H1 (cell line): ENCODE measurements around the gene JPH3. TPM values are rescaled to one million over a fixed set of nuclear protein-coding genes. Genes with fewer than 3 reads are reported as not detected.

Experiments
- CTCF ChIA-PET: fragments of 300-600 bp; sonication (Branson Sonifier 250); formaldehyde crosslinking; loops from one replicate; lab custom pipeline; 2021; ENCODE audit not compliant: partially characterized antibody; lab: Charles Lee
- POLR2A ChIA-PET: fragments of 300-600 bp; sonication (Branson Sonifier 250); formaldehyde crosslinking; loops from one replicate; lab custom pipeline; 2021; ENCODE audit warnings: inconsistent platforms; ENCODE audit not compliant: partially characterized antibody; lab: Charles Lee
- DNase-seq, 2 experiments: peaks; one replicate each; pipeline versions ENCODE4 v3.0.0 to v3.0.0-alpha.2; 2010 to 2022; ENCODE audit warnings: low spot score in 2 of 2, low read depth in 1 of 2, mixed read lengths in 1 of 2
- FAIRE-seq: peaks from 2 replicates; lab custom pipeline; 2011; peaks lifted over from hg19 to GRCh38; lab: Jason Lieb, UNC
- H2AFZ ChIP-seq: 2 replicates; pipeline ENCODE4 v1.8.1; 2012; ENCODE audit warnings: low read length, inconsistent platforms
- H2AK5ac ChIP-seq: 2 replicates; pipeline ENCODE4 v1.6.1; 2013; ENCODE audit warnings: low read depth, low read length
- H2BK120ac ChIP-seq: replicated peaks from 2 replicates; pipeline ENCODE3; 2013; ENCODE audit warnings: low read depth, low read length, inconsistent platforms
- H2BK12ac ChIP-seq: 2 replicates; pipeline ENCODE4 v1.6.1; 2013; ENCODE audit warnings: low read depth, low read length
- H2BK15ac ChIP-seq: 2 replicates; pipeline ENCODE4 v1.6.1; 2013; ENCODE audit warnings: low read length
- H2BK20ac ChIP-seq: 2 replicates; pipeline ENCODE4 v1.6.1; 2013; ENCODE audit warnings: low read length
- H2BK5ac ChIP-seq: 2 replicates; pipeline ENCODE4 v1.6.1; 2013; ENCODE audit warnings: low read depth, low read length
- H3K14ac ChIP-seq: 2 replicates; pipeline ENCODE4 v1.6.1; 2013; ENCODE audit warnings: inconsistent platforms; ENCODE audit not compliant: insufficient read length
- H3K18ac ChIP-seq: 2 replicates; pipeline ENCODE4 v1.6.1; 2013; ENCODE audit warnings: low read length; ENCODE audit errors: extremely low read depth
- H3K23ac ChIP-seq: 2 replicates; pipeline ENCODE4 v1.6.1; 2013; ENCODE audit warnings: inconsistent platforms; ENCODE audit not compliant: insufficient read length
- H3K23me2 ChIP-seq: 2 replicates; pipeline ENCODE4 v1.6.1; 2013; ENCODE audit warnings: low read depth, low read length
- H3K27ac ChIP-seq: 2 replicates; pipeline ENCODE4 v1.6.1; 2011; ENCODE audit warnings: low read depth, low read length, inconsistent platforms
- H3K27me3 ChIP-seq, 4 experiments: replicated peaks in 1 of 4; 1 replicate in 1 of 4; 2 replicates in 3 of 4; pipeline versions ENCODE4 v1.6.1 to v1.8.1; 2011 to 2013; ENCODE audit warnings: low read length in 3 of 4, mild to moderate bottlenecking in 3 of 4, inconsistent platforms in 2 of 4, mixed read lengths in 2 of 4, moderate library complexity in 1 of 4; ENCODE audit not compliant: control insufficient read depth in 3 of 4, insufficient read depth in 3 of 4; ENCODE audit errors: extremely low read depth in 1 of 4
- H3K36me3 ChIP-seq, 4 experiments: 2 replicates each; pipeline versions ENCODE4 v1.6.1 to v1.8.1; 2011 to 2013; ENCODE audit warnings: mild to moderate bottlenecking in 4 of 4, low read length in 3 of 4, moderate library complexity in 2 of 4, control low read depth in 1 of 4, inconsistent platforms in 1 of 4; ENCODE audit not compliant: insufficient read depth in 4 of 4, control insufficient read depth in 2 of 4
- H3K4ac ChIP-seq: replicated peaks from 2 replicates; pipeline ENCODE3; 2013; ENCODE audit warnings: low read length, low read depth, mixed read lengths, inconsistent platforms; ENCODE audit not compliant: insufficient read length
- H3K4me1 ChIP-seq, 4 experiments: replicated peaks in 1 of 4; 1 replicate in 1 of 4; 2 replicates in 3 of 4; pipeline versions ENCODE4 v1.6.1 to v1.8.1; 2011 to 2013; ENCODE audit warnings: low read length in 3 of 4, inconsistent platforms in 2 of 4, mixed read lengths in 1 of 4; ENCODE audit not compliant: insufficient read depth in 4 of 4, control insufficient read depth in 3 of 4
- H3K4me2 ChIP-seq, 2 experiments: 2 replicates each; pipeline versions ENCODE4 v1.6.1 to v1.8.1; 2011 to 2013; ENCODE audit warnings: low read depth in 2 of 2, low read length in 2 of 2, control low read depth in 1 of 2, inconsistent platforms in 1 of 2, mild to moderate bottlenecking in 1 of 2; ENCODE audit not compliant: insufficient read depth in 1 of 2
- H3K4me3 ChIP-seq, 4 experiments: fragments of 200-600, 300-600 bp in 1 of 4; sonication (generic), shearing (Covaris generic), sonication (Bioruptor Twin) in 1 of 4; 2 replicates each; pipeline versions ENCODE4 v1.5.1 to v1.8.1; 2011 to 2016; ENCODE audit warnings: low read length in 4 of 4, low read depth in 3 of 4, control low read depth in 2 of 4, inconsistent platforms in 2 of 4, mild to moderate bottlenecking in 2 of 4, mixed read lengths in 1 of 4, moderate library complexity in 1 of 4; ENCODE audit not compliant: insufficient read depth in 2 of 4; ENCODE audit errors: extremely low read depth in 1 of 4
- H3K56ac ChIP-seq: replicated peaks from 2 replicates; pipeline ENCODE3; 2013; ENCODE audit warnings: low read depth, mild to moderate bottlenecking, mixed read lengths, low read length, inconsistent platforms; ENCODE audit not compliant: insufficient read length
- H3K79me1 ChIP-seq: 2 replicates; pipeline ENCODE4 v1.6.1; 2013; ENCODE audit warnings: low read depth, low read length, control low read depth
- H3K79me2 ChIP-seq, 2 experiments: 2 replicates each; pipeline versions ENCODE4 v1.6.1 to v1.8.1; 2012 to 2013; ENCODE audit warnings: low read length in 2 of 2, mild to moderate bottlenecking in 2 of 2, inconsistent platforms in 1 of 2; ENCODE audit not compliant: insufficient read depth in 2 of 2, control insufficient read depth in 1 of 2
- H3K9ac ChIP-seq, 4 experiments: replicated peaks in 1 of 4; 1 replicate in 1 of 4; 2 replicates in 3 of 4; pipeline versions ENCODE4 v1.6.1 to v1.8.1; 2011 to 2013; ENCODE audit warnings: low read depth in 3 of 4, low read length in 3 of 4, control low read depth in 2 of 4, mild to moderate bottlenecking in 2 of 4, moderate library complexity in 2 of 4, inconsistent platforms in 1 of 4; ENCODE audit errors: extremely low read depth in 1 of 4
- H3K9me3 ChIP-seq, 2 experiments: 2 replicates each; pipeline versions ENCODE4 v1.6.1 to v1.8.1; 2012 to 2013; ENCODE audit warnings: mild to moderate bottlenecking in 2 of 2, moderate library complexity in 2 of 2, control low read depth in 1 of 2, inconsistent platforms in 1 of 2, low read depth in 1 of 2, low read length in 1 of 2, mixed read lengths in 1 of 2; ENCODE audit not compliant: insufficient read depth in 2 of 2
- H4K20me1 ChIP-seq, 2 experiments: replicated peaks in 1 of 2; 2 replicates each; pipeline versions ENCODE3 to v1.8.1; 2011 to 2013; ENCODE audit warnings: inconsistent platforms in 2 of 2, low read length in 2 of 2, mild to moderate bottlenecking in 1 of 2; ENCODE audit not compliant: insufficient read depth in 2 of 2, control insufficient read depth in 1 of 2
- H4K5ac ChIP-seq: 2 replicates; pipeline ENCODE4 v1.6.1; 2013; ENCODE audit warnings: low read length, low read depth, mixed read lengths, inconsistent platforms; ENCODE audit not compliant: insufficient read length
- H4K8ac ChIP-seq: 2 replicates; pipeline ENCODE4 v1.8.0; 2013; ENCODE audit warnings: mild to moderate bottlenecking, moderate library complexity, low read length, inconsistent platforms; ENCODE audit not compliant: insufficient read depth; ENCODE audit errors: extremely low read depth
- H4K91ac ChIP-seq: replicated peaks from 2 replicates; pipeline ENCODE3; 2013; ENCODE audit warnings: low read length, mixed read lengths, inconsistent platforms; ENCODE audit not compliant: insufficient read length
- BACH1 ChIP-seq: IDR thresholded peaks from 2 replicates; pipeline ENCODE4 v1.6.1; 2012; ENCODE audit warnings: low read length, improper control_type of control experiment
- CHD2 ChIP-seq: IDR thresholded peaks from 2 replicates; pipeline ENCODE4 v1.6.1; 2012; ENCODE audit warnings: low read length, improper control_type of control experiment
- CTBP2 ChIP-seq: IDR thresholded peaks from 2 replicates; pipeline ENCODE4 v1.7.0; 2011; ENCODE audit warnings: borderline replicate concordance, mild to moderate bottlenecking, moderate library complexity, mixed read lengths, low read length; ENCODE audit not compliant: insufficient read depth, insufficient read length
- EZH2 ChIP-seq: fragments of 200-600 bp; sonication (generic); IDR thresholded peaks from 2 replicates; pipeline ENCODE4 v1.7.1; 2012; ENCODE audit warnings: low read depth, mild to moderate bottlenecking, moderate library complexity, low read length, inconsistent platforms; ENCODE audit not compliant: severe bottlenecking
- GTF2F1 ChIP-seq: IDR thresholded peaks from 2 replicates; pipeline ENCODE4 v1.6.1; 2012; ENCODE audit warnings: low read depth, low read length, improper control_type of control experiment, borderline replicate concordance
- KDM1A ChIP-seq: fragments of 200-600, 300-600 bp; sonication (generic); IDR thresholded peaks from 2 replicates; pipeline ENCODE4 v1.7.1; 2016; ENCODE audit warnings: mild to moderate bottlenecking, low read length, borderline replicate concordance
- RNF2 ChIP-seq: fragments of 200-900, 300-1000 bp; sonication (generic); IDR thresholded peaks from 2 replicates; pipeline ENCODE4 v1.7.1; 2016; ENCODE audit warnings: borderline replicate concordance, low read depth, mild to moderate bottlenecking, antibody characterized with exemption, low read length; ENCODE audit not compliant: poor library complexity, severe bottlenecking; ENCODE audit errors: missing control alignments
- TAF7 ChIP-seq: optimal IDR thresholded peaks from 2 replicates; pipeline ENCODE3; 2011; ENCODE audit warnings: low read depth, mild to moderate bottlenecking, inconsistent platforms, low read length, moderate library complexity, borderline replicate concordance
- TBP ChIP-seq: IDR thresholded peaks from 2 replicates; pipeline ENCODE4 v1.6.1; 2011; ENCODE audit warnings: low read depth, low read length, improper control_type of control experiment
- TEAD4 ChIP-seq: IDR thresholded peaks from 2 replicates; pipeline ENCODE4 v1.6.1; 2012; ENCODE audit warnings: low read depth, low read length, inconsistent platforms, mixed read lengths
- USF2 ChIP-seq: IDR thresholded peaks from 2 replicates; pipeline ENCODE4 v1.6.1; 2011; ENCODE audit warnings: low read length, improper control_type of control experiment
- ZNF274 ChIP-seq: IDR thresholded peaks from 2 replicates; pipeline ENCODE4 v1.7.0; 2012; ENCODE audit warnings: low read length, borderline replicate concordance; ENCODE audit errors: extremely low read depth
- WGBS, 2 experiments: shearing (Covaris generic) in 1 of 2; methylation state at CpG; one replicate each; pipeline versions ENCODE4 v1.1.6 to v1.1.7; 2013 to 2015; ENCODE audit warnings: low lambda C conversion rate in 2 of 2, mixed read lengths in 2 of 2, inconsistent platforms in 1 of 2, low coverage in 1 of 2, missing lambda C conversion rate in 1 of 2; ENCODE audit not compliant: insufficient replicate concordance in 2 of 2, insufficient coverage in 1 of 2, insufficient read length in 1 of 2; ENCODE audit errors: extremely low coverage in 1 of 2, missing lambda C conversion rate in 1 of 2; 5-methylcytosine and 5-hydroxymethylcytosine counted together
- polyA plus RNA-seq, 7 experiments: library from polyadenylated mRNA; depleted of rRNA in 3 of 7; stranded (reverse) in 5 of 7; unstranded in 2 of 7; fragments of >200 nt in 5 of 7; fragments of 200-250 nt in 2 of 7; gene quantifications; 1 replicate in 5 of 7; 2 replicates in 1 of 7; 4 replicates in 1 of 7; pipeline versions ENCODE4 v1.2.1 to v1.2.3, GENCODE V29; 2011 to 2013; ENCODE audit warnings: missing spikeins in 2 of 7, mixed read lengths in 2 of 7
- total RNA-seq: library from RNA; stranded (reverse); fragmentation: NEBNext Ultra II Directional; extraction: Animal tissue kit (Norgen Biotek cat#: 25700); gene quantifications from 2 replicates; pipeline ENCODE4 v1.2.1, GENCODE V29; 2021

Gene JPH3
- total and polyA plus RNA-seq, 2 of the 8 experiments (the other 6 are each of a cell fraction or from before 2014, with no cell fraction given): 10.3 to 28.3 TPM

DNA sequence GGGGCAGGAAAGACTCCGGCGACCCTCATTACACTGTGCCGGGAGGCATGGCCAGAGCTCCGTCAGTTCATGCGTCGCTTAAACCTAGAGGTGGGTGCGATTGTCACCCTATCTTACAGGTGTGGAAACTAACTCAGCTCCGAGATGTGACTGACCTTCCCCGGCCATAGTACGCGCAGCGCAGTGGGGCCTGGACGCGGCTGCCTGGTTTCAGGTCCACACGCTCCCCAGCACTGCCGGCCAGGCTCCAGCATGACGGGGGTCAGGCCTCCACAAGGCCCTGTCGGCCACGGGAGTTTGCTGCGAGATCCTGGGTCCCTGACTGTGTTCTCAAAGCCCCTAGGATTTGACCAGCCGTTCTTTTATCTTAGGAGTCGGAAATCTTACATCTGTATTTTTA, 34.4 kb downstream of the JPH3 start:
- WGBS, 2 experiments: 87% methylated on average over 22 of the region's 22 CpGs; no CpG with 5 or more reads in 1 of the 2 experiments
- no peak overlapping the region for H3K14ac ChIP-seq
- peaks cover 3% of the 10 kb centered on the region for H3K79me1 ChIP-seq
- H2BK20ac ChIP-seq: no peak overlapping the region; the same call in 1 of the 2 replicates
- H3K4me2 ChIP-seq: no peak overlapping the region
- H2BK15ac ChIP-seq: no peak overlapping the region
- no peak overlapping the region for H3K23ac ChIP-seq
- no peaks in the 10 kb centered on the region; a peak in 2 of 7 replicates for H3K27me3 ChIP-seq
- H3K4ac ChIP-seq: no peak overlapping the region
- peak overlapping the region; percentile 91 for H4K8ac ChIP-seq
- H2AK5ac ChIP-seq: no peak overlapping the region
- no peak overlapping the region for H3K56ac ChIP-seq
- no peak overlapping the region for H3K18ac ChIP-seq
- no peaks in the 10 kb centered on the region for H3K36me3 ChIP-seq
- peaks cover 0 to 4% (median 2%) of the 10 kb centered on the region in 4 experiments; a peak in 4 of 7 replicates for H3K4me1 ChIP-seq
- no peak overlapping the region for H2BK120ac ChIP-seq
- FAIRE-seq (no peak), DNase-seq (no peak)
- no peak overlapping the region for H3K27ac ChIP-seq
- no peak overlapping the region for H2BK5ac ChIP-seq
- no peak overlapping the region for H2AFZ ChIP-seq
- H4K5ac ChIP-seq: no peak overlapping the region
- POLR2A ChIA-PET: interaction anchor here (1.6 kb wide), 1 partner anchor 49 kb away, joined by 6 read pairs; no protein-coding TSS in a partner anchor
- no peaks in the 10 kb centered on the region for H3K9me3 ChIP-seq
- H4K91ac ChIP-seq: no peak overlapping the region
- CTCF ChIA-PET: interaction anchor here (0.6 to 6.4 kb wide), 59 partner anchors 10 to 249 kb away, joined by 3 to 231 read pairs (median 6); no protein-coding TSS in a partner anchor
- H3K4me3 ChIP-seq: no peak overlapping the region
- H3K9ac ChIP-seq: no peak overlapping the region
- H4K20me1 ChIP-seq: peaks cover 0 to 8% of the 10 kb centered on the region in 2 experiments
- H2BK12ac ChIP-seq: 0 out of 2 replicates have a peak overlapping the region, but pooled peaks have one; percentile 17
- H3K23me2 ChIP-seq: no peaks in the 10 kb centered on the region
- H3K79me2 ChIP-seq: no peaks in the 10 kb centered on the region
- TF ChIP-seq KDM1A (no peak), CHD2 (no peak), GTF2F1 (no peak), TAF7 (no peak), USF2 (no peak), CTBP2 (no peak), BACH1 (no peak), RNF2 (no peak), ZNF274 (no peak), EZH2 (no peak), TBP (no peak), TEAD4 (no peak)
